Fibroblast of lung (primary cell): Measurements from ENCODE around the gene ZNF138. TPM values are rescaled to one million over a fixed set of nuclear protein-coding genes. Genes with fewer than 3 reads are reported as not detected.

Experiments used
- DNase-seq, 2 donors: peaks; one replicate each; pipeline versions ENCODE4 v3.0.0 to v3.0.0-alpha.2; 2010; ENCODE audit warnings: low read depth in 2 of 2
- H2AFZ ChIP-seq: 2 replicates; pipeline ENCODE4 v1.5.1; 2012; ENCODE audit warnings: low read length, control low read depth, inconsistent platforms
- H3K27ac ChIP-seq: 2 replicates; pipeline ENCODE4 v1.5.1; 2011; ENCODE audit warnings: low read length, control low read depth; ENCODE audit not compliant: insufficient read depth
- H3K27me3 ChIP-seq: 2 replicates; pipeline ENCODE4 v1.5.1; 2011; ENCODE audit warnings: mild to moderate bottlenecking, low read length; ENCODE audit not compliant: control insufficient read depth, insufficient read depth
- H3K36me3 ChIP-seq: 2 replicates; pipeline ENCODE4 v1.5.1; 2011; ENCODE audit warnings: low read length; ENCODE audit not compliant: control insufficient read depth, insufficient read depth
- H3K4me1 ChIP-seq: 2 replicates; pipeline ENCODE4 v1.5.1; 2011; ENCODE audit warnings: low read length; ENCODE audit not compliant: control insufficient read depth, insufficient read depth; ENCODE audit errors: extremely low read depth
- H3K4me2 ChIP-seq: 2 replicates; pipeline ENCODE4 v1.5.1; 2011; ENCODE audit warnings: low read length, control low read depth; ENCODE audit not compliant: insufficient read depth; ENCODE audit errors: extremely low read depth
- H3K4me3 ChIP-seq, 4 experiments: fragments of 200-600 bp in 1 of 4; sonication (generic) in 1 of 4; replicated peaks in 1 of 4; 2 replicates each; pipeline ENCODE4 v1.5.1; 2011 to 2016; ENCODE audit warnings: low read length in 4 of 4, low read depth in 3 of 4, mild to moderate bottlenecking in 3 of 4, control low read depth in 2 of 4, inconsistent platforms in 1 of 4, mixed read lengths in 1 of 4; ENCODE audit not compliant: insufficient read depth in 1 of 4; ENCODE audit errors: control extremely low read depth in 1 of 4
- H3K79me2 ChIP-seq: 2 replicates; pipeline ENCODE4 v1.5.1; 2012; ENCODE audit warnings: mild to moderate bottlenecking, low read length, inconsistent platforms; ENCODE audit not compliant: control insufficient read depth, insufficient read depth
- H3K9ac ChIP-seq: 2 replicates; pipeline ENCODE4 v1.5.1; 2011; ENCODE audit warnings: mild to moderate bottlenecking, low read length, control low read depth; ENCODE audit not compliant: insufficient read depth
- H3K9me3 ChIP-seq: 2 replicates; pipeline ENCODE4 v1.5.1; 2012; ENCODE audit warnings: low read depth, low read length; ENCODE audit not compliant: control insufficient read depth, insufficient read depth
- H4K20me1 ChIP-seq: 2 replicates; pipeline ENCODE4 v1.5.1; 2011; ENCODE audit warnings: low read length; ENCODE audit not compliant: control insufficient read depth, insufficient read depth; ENCODE audit errors: extremely low read depth
- CTCF ChIP-seq, 2 donors: IDR thresholded peaks in 1 of 2; conservative IDR thresholded peaks in 1 of 2; 1 replicate in 1 of 2; 2 replicates in 1 of 2; pipeline ENCODE4 v1.5.1; 2011 to 2012; ENCODE audit warnings: low read length in 2 of 2, control low read depth in 1 of 2, inconsistent platforms in 1 of 2, low read depth in 1 of 2, mild to moderate bottlenecking in 1 of 2
- EZH2 ChIP-seq: IDR thresholded peaks from 2 replicates; pipeline ENCODE4 v1.5.1; 2012; ENCODE audit warnings: low read length, control low read depth, mild to moderate bottlenecking; ENCODE audit errors: missing control alignments
- polyA plus RNA-seq, 2 donors: library from polyadenylated mRNA; depleted of rRNA in 1 of 2; stranded (reverse) in 1 of 2; unstranded in 1 of 2; fragments of >200 nt; gene quantifications; 2 replicates each; pipeline ENCODE4 v1.2.1, GENCODE V29; 2011 to 2012; ENCODE audit warnings: missing spikeins in 1 of 2
- total RNA-seq: library from RNA; depleted of rRNA; stranded (reverse); fragments of >200 nt; gene quantifications from 2 replicates; pipeline ENCODE4 v1.2.1, GENCODE V29; 2014

Gene ZNF138
- total and polyA plus RNA-seq, 2 donors (not counting 1 experiment from before 2014, with no cell fraction given) = 3.3 to 4.1 TPM

GRCh38 chr7:64877714-64878610 is 83.7 kb downstream of the ZNF138 start:
- no peaks in the 10 kb centered on the region for H3K36me3 ChIP-seq
- peaks cover under 1% of the 10 kb centered on the region for H3K27me3 ChIP-seq
- H3K27ac ChIP-seq = no peak overlapping the region
- H2AFZ ChIP-seq = no peak overlapping the region
- no peaks in the 10 kb centered on the region for H3K4me1 ChIP-seq
- H3K4me3 ChIP-seq = no peak overlapping the region
- no peaks in the 10 kb centered on the region for H3K9me3 ChIP-seq
- no peaks in the 10 kb centered on the region for H4K20me1 ChIP-seq
- no peak overlapping the region for H3K4me2 ChIP-seq
- TF ChIP-seq EZH2 (no peak), CTCF (conservative IDR thresholded peaks at IDR 0.05 in 1 of 2, IDR thresholded peaks at IDR 0.05 in 1 of 2; ENCODE audit: low read depth in 1 of 2, low read length in 2 of 2) (no peak)
- H3K9ac ChIP-seq = no peak overlapping the region
- DNase-seq = no peak
- no peaks in the 10 kb centered on the region for H3K79me2 ChIP-seq

GRCh38 chr7:64878684-64879083 is 84.5 kb downstream of the ZNF138 start:
- H3K9me3 ChIP-seq = no peaks in the 10 kb centered on the region
- H4K20me1 ChIP-seq = no peaks in the 10 kb centered on the region
- H2AFZ ChIP-seq = no peak overlapping the region
- no peak overlapping the region for H3K4me2 ChIP-seq
- no peaks in the 10 kb centered on the region for H3K79me2 ChIP-seq
- no peak overlapping the region for H3K9ac ChIP-seq
- H3K36me3 ChIP-seq = no peaks in the 10 kb centered on the region
- no peaks in the 10 kb centered on the region for H3K4me1 ChIP-seq
- H3K4me3 ChIP-seq = no peak overlapping the region
- H3K27ac ChIP-seq = no peak overlapping the region
- TF ChIP-seq EZH2 (no peak), CTCF (conservative IDR thresholded peaks at IDR 0.05 in 1 of 2, IDR thresholded peaks at IDR 0.05 in 1 of 2; ENCODE audit: low read depth in 1 of 2, low read length in 2 of 2) (no peak)
- DNase-seq = peak in 1 of 2 donors; percentile 11
- H3K27me3 ChIP-seq = peaks cover 5% of the 10 kb centered on the region

- H3K4me1 ChIP-seq = no peaks in the 10 kb centered on the region
- no peak for DNase-seq
- H2AFZ ChIP-seq = no peak overlapping the region
- H3K79me2 ChIP-seq = no peaks in the 10 kb centered on the region
- H3K9ac ChIP-seq = no peak overlapping the region
- H3K27me3 ChIP-seq = peaks cover 5% of the 10 kb centered on the region
- H3K27ac ChIP-seq = no peak overlapping the region
- H4K20me1 ChIP-seq = no peaks in the 10 kb centered on the region
- no peaks in the 10 kb centered on the region for H3K36me3 ChIP-seq
- H3K9me3 ChIP-seq = no peaks in the 10 kb centered on the region
- TF ChIP-seq EZH2 (no peak), CTCF (conservative IDR thresholded peaks at IDR 0.05 in 1 of 2, IDR thresholded peaks at IDR 0.05 in 1 of 2; ENCODE audit: low read depth in 1 of 2, low read length in 2 of 2) (no peak)
- no peak overlapping the region for H3K4me3 ChIP-seq
- no peak overlapping the region for H3K4me2 ChIP-seq
Measured at GRCh38 chr7:64879086-64879730, 85.0 kb downstream of the ZNF138 start.
